Astrocyte of the hippocampus (primary cell): ENCODE results near the gene DRC1.

Experiments
- DNase-seq: peaks from one replicate; pipeline ENCODE4 v3.0.0; 2011; ENCODE audit warnings: low read depth, low spot score

DRC1 gene

GRCh38 chr2:26399771-26400376 is 1.8 kb upstream of the DRC1 start:
- no peak for DNase-seq

GRCh38 chr2:26400723-26401122 is 997 bp upstream of the DRC1 start:
- no peak for DNase-seq

- no peak for DNase-seq
These were observed 5.8 kb downstream of the DRC1 start for GRCh38 chr2:26407526-26407925.

- DNase-seq: no peak
These were observed 8.1 kb downstream of the DRC1 start for GRCh38 chr2:26409785-26410184.

GRCh38 chr2:26410764-26411243 is 9.1 kb downstream of the DRC1 start:
- DNase-seq: no peak

- DNase-seq: no peak
These were observed 9.7 kb downstream of the DRC1 start for GRCh38 chr2:26411419-26411818.

GRCh38 chr2:26412091-26412673 is 10.5 kb downstream of the DRC1 start:
- no peak for DNase-seq

- no peak for DNase-seq
These were observed 12.6 kb downstream of the DRC1 start for GRCh38 chr2:26414311-26414710.

GRCh38 chr2:26421961-26422360 is 20.2 kb downstream of the DRC1 start:
- DNase-seq: no peak

- no peak for DNase-seq
These were observed 21.4 kb downstream of the DRC1 start for GRCh38 chr2:26422947-26423629.

- DNase-seq: no peak
These were observed 22.0 kb downstream of the DRC1 start for GRCh38 chr2:26423750-26424149.

- no peak for DNase-seq
These were observed 22.5 kb downstream of the DRC1 start for GRCh38 chr2:26424221-26424620.

- DNase-seq: no peak
These were observed 27.1 kb downstream of the DRC1 start for GRCh38 chr2:26428846-26429245.

- peak; percentile 42 for DNase-seq
These were observed 28.3 kb downstream of the DRC1 start for GRCh38 chr2:26429779-26430578.

- peak; percentile 17 for DNase-seq
These were observed 29.1 kb downstream of the DRC1 start for GRCh38 chr2:26430826-26431225.

GRCh38 chr2:26432363-26432762 is 30.6 kb downstream of the DRC1 start:
- no peak for DNase-seq

GRCh38 chr2:26432859-26433258 is 31.1 kb downstream of the DRC1 start:
- no peak for DNase-seq

- DNase-seq: no peak
These were observed 33.4 kb downstream of the DRC1 start for GRCh38 chr2:26435106-26435505.

GRCh38 chr2:26438526-26438925 is 36.8 kb downstream of the DRC1 start:
- no peak for DNase-seq

- DNase-seq: peak; percentile 47
These were observed 37.2 kb downstream of the DRC1 start for GRCh38 chr2:26438926-26439325.

GRCh38 chr2:26442301-26442700 is 40.6 kb downstream of the DRC1 start:
- DNase-seq: no peak

- no peak for DNase-seq
These were observed 41.0 kb downstream of the DRC1 start for GRCh38 chr2:26442707-26443106.
